ENCODE results near the gene CLTB.
A peak's percentile ranks its signal among the peaks of the same experiment; 100 is the strongest.

Gene CLTB

GRCh38 chr5:176420972-176421544, 4.7 kb upstream of the CLTB start:
- H3K4me3 Mint-ChIP-seq = no peak overlapping the region
- H3K36me3 Mint-ChIP-seq (ENCODE audit: insufficient read depth) = no peaks in the 10 kb centered on the region
- no peak overlapping the region for H3K27ac Mint-ChIP-seq (ENCODE audit: low read depth)
- ATAC-seq (replicated peaks; ENCODE audit: extremely low read depth, poor library complexity, severe bottlenecking) (no peak), DNase-seq (ENCODE audit: low spot score in 2 of 2) (no peak)
- no peaks in the 10 kb centered on the region for H3K9me3 Mint-ChIP-seq
- peaks cover 7% of the 10 kb centered on the region for H3K4me1 Mint-ChIP-seq
- H3K27me3 Mint-ChIP-seq = no peaks in the 10 kb centered on the region

GRCh38 chr5:176420086-176420485, 3.7 kb upstream of the CLTB start:
- H3K4me3 Mint-ChIP-seq = no peak overlapping the region
- peaks cover 14% of the 10 kb centered on the region for H3K4me1 Mint-ChIP-seq
- ATAC-seq (replicated peaks; ENCODE audit: extremely low read depth, poor library complexity, severe bottlenecking) (no peak), DNase-seq (ENCODE audit: low spot score in 2 of 2) (no peak)
- no peaks in the 10 kb centered on the region for H3K9me3 Mint-ChIP-seq
- no peak overlapping the region for H3K27ac Mint-ChIP-seq (ENCODE audit: low read depth)
- H3K36me3 Mint-ChIP-seq (ENCODE audit: insufficient read depth) = peaks cover 6% of the 10 kb centered on the region
- no peaks in the 10 kb centered on the region for H3K27me3 Mint-ChIP-seq

GRCh38 chr5:176418251-176418650, 1.9 kb upstream of the CLTB start:
- DNase-seq (ENCODE audit: low spot score in 2 of 2) (no peak), ATAC-seq (replicated peaks; ENCODE audit: extremely low read depth, poor library complexity, severe bottlenecking) (no peak)
- peaks cover 11% of the 10 kb centered on the region for H3K36me3 Mint-ChIP-seq (ENCODE audit: insufficient read depth)
- H3K4me3 Mint-ChIP-seq = no peak overlapping the region
- H3K9me3 Mint-ChIP-seq = no peaks in the 10 kb centered on the region
- no peaks in the 10 kb centered on the region for H3K27me3 Mint-ChIP-seq
- peaks cover 32% of the 10 kb centered on the region for H3K4me1 Mint-ChIP-seq
- H3K27ac Mint-ChIP-seq (ENCODE audit: low read depth) = peak overlapping the region; percentile 57

- peaks cover 11% of the 10 kb centered on the region for H3K36me3 Mint-ChIP-seq (ENCODE audit: insufficient read depth)
- DNase-seq (ENCODE audit: low spot score in 2 of 2) (no peak), ATAC-seq (replicated peaks; ENCODE audit: extremely low read depth, poor library complexity, severe bottlenecking) (no peak)
- H3K4me1 Mint-ChIP-seq = peaks cover 44% of the 10 kb centered on the region
- no peaks in the 10 kb centered on the region for H3K27me3 Mint-ChIP-seq
- H3K27ac Mint-ChIP-seq (ENCODE audit: low read depth) = peak overlapping the region; percentile 91
- no peaks in the 10 kb centered on the region for H3K9me3 Mint-ChIP-seq
- peak overlapping the region; percentile 77 for H3K4me3 Mint-ChIP-seq
These were observed 626 bp upstream of the CLTB start for GRCh38 chr5:176416965-176417364.

GRCh38 chr5:176415240-176415951, 943 bp downstream of the CLTB start:
- Mint-ChIP-seq H3K9me3 (no peaks in the 10 kb centered on the region), H3K27ac (ENCODE audit: low read depth) (peak overlapping the region; percentile 91), H3K27me3 (no peaks in the 10 kb centered on the region), H3K4me1 (peaks cover 58% of the 10 kb centered on the region), H3K36me3 (ENCODE audit: insufficient read depth) (peaks cover 18% of the 10 kb centered on the region), H3K4me3 (peak overlapping the region; percentile 77)
- DNase-seq (ENCODE audit: low spot score in 2 of 2) = no peak
- no peak for ATAC-seq (replicated peaks; ENCODE audit: extremely low read depth, poor library complexity, severe bottlenecking)

GRCh38 chr5:176414704-176415103, 1.6 kb downstream of the CLTB start:
- peak overlapping the region; percentile 77 for H3K4me3 Mint-ChIP-seq

GRCh38 chr5:176413709-176414191, 2.6 kb downstream of the CLTB start:
- Mint-ChIP-seq H3K4me1 (peaks cover 58% of the 10 kb centered on the region), H3K27me3 (no peaks in the 10 kb centered on the region), H3K27ac (ENCODE audit: low read depth) (peak overlapping the region; percentile 91), H3K9me3 (no peaks in the 10 kb centered on the region), H3K4me3 (no peak overlapping the region), H3K36me3 (ENCODE audit: insufficient read depth) (peaks cover 22% of the 10 kb centered on the region)
- DNase-seq (ENCODE audit: low spot score in 2 of 2) = no peak
- no peak for ATAC-seq (replicated peaks; ENCODE audit: extremely low read depth, poor library complexity, severe bottlenecking)

More at GRCh38 chr5:176414704-176415103, 1.6 kb downstream of the CLTB start:
- no peak for ATAC-seq (replicated peaks; ENCODE audit: extremely low read depth, poor library complexity, severe bottlenecking)
- H3K27ac Mint-ChIP-seq (ENCODE audit: low read depth) = peak overlapping the region; percentile 91
- peaks cover 20% of the 10 kb centered on the region for H3K36me3 Mint-ChIP-seq (ENCODE audit: insufficient read depth)
- H3K9me3 Mint-ChIP-seq = no peaks in the 10 kb centered on the region
- H3K4me1 Mint-ChIP-seq = peaks cover 58% of the 10 kb centered on the region
- H3K27me3 Mint-ChIP-seq = no peaks in the 10 kb centered on the region
- no peak for DNase-seq (ENCODE audit: low spot score in 2 of 2)

- Mint-ChIP-seq H3K27ac (ENCODE audit: low read depth) (no peak overlapping the region), H3K4me1 (peaks cover 58% of the 10 kb centered on the region), H3K36me3 (ENCODE audit: insufficient read depth) (peaks cover 22% of the 10 kb centered on the region), H3K9me3 (no peaks in the 10 kb centered on the region), H3K27me3 (no peaks in the 10 kb centered on the region), H3K4me3 (no peak overlapping the region)
- ATAC-seq (replicated peaks; ENCODE audit: extremely low read depth, poor library complexity, severe bottlenecking) = no peak
- DNase-seq (ENCODE audit: low spot score in 2 of 2) = no peak
These were observed 3.1 kb downstream of the CLTB start for GRCh38 chr5:176413255-176413565.

- peak overlapping the region; percentile 71 for H3K27ac Mint-ChIP-seq (ENCODE audit: low read depth)
- no peak overlapping the region for H3K4me3 Mint-ChIP-seq
- peaks cover 22% of the 10 kb centered on the region for H3K36me3 Mint-ChIP-seq (ENCODE audit: insufficient read depth)
- H3K27me3 Mint-ChIP-seq = no peaks in the 10 kb centered on the region
- no peaks in the 10 kb centered on the region for H3K9me3 Mint-ChIP-seq
- DNase-seq (ENCODE audit: low spot score in 2 of 2) (no peak), ATAC-seq (replicated peaks; ENCODE audit: extremely low read depth, poor library complexity, severe bottlenecking) (no peak)
- H3K4me1 Mint-ChIP-seq = peaks cover 58% of the 10 kb centered on the region
These were observed 3.7 kb downstream of the CLTB start for GRCh38 chr5:176412517-176413254.

- H3K4me3 Mint-ChIP-seq = no peak overlapping the region
- no peaks in the 10 kb centered on the region for H3K27me3 Mint-ChIP-seq
- no peak for ATAC-seq (replicated peaks; ENCODE audit: extremely low read depth, poor library complexity, severe bottlenecking)
- no peak overlapping the region for H3K27ac Mint-ChIP-seq (ENCODE audit: low read depth)
- H3K36me3 Mint-ChIP-seq (ENCODE audit: insufficient read depth) = peaks cover 27% of the 10 kb centered on the region
- peaks cover 49% of the 10 kb centered on the region for H3K4me1 Mint-ChIP-seq
- no peaks in the 10 kb centered on the region for H3K9me3 Mint-ChIP-seq
- DNase-seq (ENCODE audit: low spot score in 2 of 2) = no peak
These were observed 5.7 kb downstream of the CLTB start for GRCh38 chr5:176410486-176411180.

GRCh38 chr5:176409765-176410164, 6.6 kb downstream of the CLTB start:
- Mint-ChIP-seq H3K36me3 (ENCODE audit: insufficient read depth) (peaks cover 22% of the 10 kb centered on the region), H3K27ac (ENCODE audit: low read depth) (no peak overlapping the region), H3K9me3 (no peaks in the 10 kb centered on the region), H3K27me3 (no peaks in the 10 kb centered on the region), H3K4me3 (no peak overlapping the region), H3K4me1 (peaks cover 40% of the 10 kb centered on the region)
- no peak for DNase-seq (ENCODE audit: low spot score in 2 of 2)
- no peak for ATAC-seq (replicated peaks; ENCODE audit: extremely low read depth, poor library complexity, severe bottlenecking)

GRCh38 chr5:176408590-176408989, 7.7 kb downstream of the CLTB start:
- Mint-ChIP-seq H3K9me3 (no peaks in the 10 kb centered on the region), H3K27me3 (no peaks in the 10 kb centered on the region), H3K36me3 (ENCODE audit: insufficient read depth) (peaks cover 20% of the 10 kb centered on the region), H3K4me1 (peaks cover 28% of the 10 kb centered on the region), H3K4me3 (no peak overlapping the region), H3K27ac (ENCODE audit: low read depth) (no peak overlapping the region)
- no peak for DNase-seq (ENCODE audit: low spot score in 2 of 2)
- ATAC-seq (replicated peaks; ENCODE audit: extremely low read depth, poor library complexity, severe bottlenecking) = no peak

Measured in central memory CD8-positive, alpha-beta T cell (primary cell).